Stomach (tissue), 4 donors: ENCODE results near the gene FAM228B.

ENCODE experiments used
- CTCF ChIP-seq, 7 experiments: fragments of 450-650 bp in 4 of 7; fragments of 200-600 bp in 3 of 7; sonication (generic) in 3 of 7; IDR thresholded peaks; one replicate each; pipeline ENCODE4 v1.5.1; 2016 to 2019; ENCODE audit warnings: antibody characterized with exemption in 7 of 7, control low read depth in 2 of 7, mild to moderate bottlenecking in 1 of 7
- EP300 ChIP-seq: sonication (generic); formaldehyde crosslinking; IDR thresholded peaks from one replicate; pipeline ENCODE4 v1.6.1; 2017; ENCODE audit warnings: antibody characterized with exemption
- POLR2A ChIP-seq, 4 donors: fragments of 450-650 bp; IDR thresholded peaks; one replicate each; pipeline ENCODE4 v1.6.1; 2016; ENCODE audit warnings: antibody characterized with exemption in 4 of 4, control low read depth in 2 of 4, mild to moderate bottlenecking in 1 of 4, moderate library complexity in 1 of 4
- POLR2AphosphoS5 ChIP-seq, 3 donors: sonication (generic); formaldehyde crosslinking; IDR thresholded peaks; one replicate each; pipeline ENCODE4 v1.6.1; 2016; ENCODE audit warnings: antibody characterized with exemption in 3 of 3

DNA sequence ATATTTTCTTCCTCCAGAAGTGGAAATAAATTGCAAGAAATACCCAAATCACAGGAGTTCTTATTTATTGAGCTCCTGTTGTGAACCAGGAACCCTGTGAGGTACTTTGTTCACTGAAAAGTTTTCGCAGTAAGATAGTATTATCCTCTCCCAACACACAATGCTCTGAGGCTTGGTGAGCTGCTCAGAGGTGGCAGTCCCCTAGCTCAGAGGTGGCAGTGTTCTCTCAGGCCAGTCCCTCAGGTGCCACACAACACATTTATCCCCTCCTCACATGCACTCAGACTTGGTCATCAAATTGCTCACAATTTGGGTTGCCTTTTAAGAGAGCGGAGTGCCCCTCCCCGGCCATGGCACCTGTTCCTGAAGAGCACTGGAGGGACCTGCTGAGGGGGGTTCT lies 77.5 kb downstream of the FAM228B start:
- no peak for TF ChIP-seq CTCF (IDR thresholded peaks at IDR 0.05)
- TF ChIP-seq POLR2A (IDR thresholded peaks at IDR 0.05) = no peak
- TF ChIP-seq EP300 = no peak
- TF ChIP-seq POLR2AphosphoS5 (IDR thresholded peaks at IDR 0.05) = no peak
